Measurements from ENCODE around the gene DOCK4.

The DOCK4 gene

GRCh38 chr7:111958896-111959295 is 247.3 kb downstream of the DOCK4 start:
- no peak overlapping the region for H3K18ac ChIP-seq (ENCODE audit: low read length)
- H3K79me1 ChIP-seq (ENCODE audit: low read length) = no peaks in the 10 kb centered on the region
- no peak overlapping the region for H2BK15ac ChIP-seq (replicated peaks; ENCODE audit: low read depth)
- no peak overlapping the region for H3K4me3 ChIP-seq (ENCODE audit: low read length)
- no peak overlapping the region for H3K27ac ChIP-seq (ENCODE audit: low read depth, low read length)
- H3K4ac ChIP-seq (ENCODE audit: low read depth, low read length) = no peak overlapping the region
- no peak overlapping the region for H3K4me2 ChIP-seq (ENCODE audit: low read length)
- H4K8ac ChIP-seq (ENCODE audit: low read depth, low read length) = no peak overlapping the region
- DNase-seq = no peak
- H3K36me3 ChIP-seq (ENCODE audit: control insufficient read depth, insufficient read depth, low read length) = no peaks in the 10 kb centered on the region
- H4K5ac ChIP-seq (ENCODE audit: low read length) = no peak overlapping the region
- H2BK5ac ChIP-seq (ENCODE audit: low read length) = no peak overlapping the region
- no peaks in the 10 kb centered on the region for H3K4me1 ChIP-seq (ENCODE audit: control insufficient read depth, low read depth, low read length)
- no peak overlapping the region for H3K23ac ChIP-seq (ENCODE audit: low read length)
- H2BK120ac ChIP-seq (ENCODE audit: low read depth, low read length) = no peak overlapping the region
- H3K79me2 ChIP-seq (ENCODE audit: control insufficient read depth, insufficient read depth, low read length) = no peaks in the 10 kb centered on the region
- WGBS (ENCODE audit: extremely low coverage, insufficient coverage, low lambda C conversion rate) = no CpG with 5 or more reads among the region's 4 CpGs
- no peaks in the 10 kb centered on the region for H3K27me3 ChIP-seq (ENCODE audit: insufficient read depth, low read length, poor library complexity)
- no peak overlapping the region for H2AK5ac ChIP-seq (ENCODE audit: low read length)
- H3K9ac ChIP-seq (ENCODE audit: low read length) = no peak overlapping the region
- H3K56ac ChIP-seq (ENCODE audit: low read length) = no peak overlapping the region

- no peaks in the 10 kb centered on the region for H3K79me2 ChIP-seq (ENCODE audit: control insufficient read depth, insufficient read depth, low read length)
- H3K56ac ChIP-seq (ENCODE audit: low read length) = no peak overlapping the region
- no peak overlapping the region for H3K27ac ChIP-seq (ENCODE audit: low read depth, low read length)
- no peaks in the 10 kb centered on the region for H3K36me3 ChIP-seq (ENCODE audit: control insufficient read depth, insufficient read depth, low read length)
- H4K8ac ChIP-seq (ENCODE audit: low read depth, low read length) = no peak overlapping the region
- H3K23ac ChIP-seq (ENCODE audit: low read length) = no peak overlapping the region
- no peak overlapping the region for H4K5ac ChIP-seq (ENCODE audit: low read length)
- H3K27me3 ChIP-seq (ENCODE audit: insufficient read depth, low read length, poor library complexity) = no peaks in the 10 kb centered on the region
- H3K4me1 ChIP-seq (ENCODE audit: control insufficient read depth, low read depth, low read length) = peaks cover under 1% of the 10 kb centered on the region
- H2BK5ac ChIP-seq (ENCODE audit: low read length) = no peak overlapping the region
- H3K9ac ChIP-seq (ENCODE audit: low read length) = no peak overlapping the region
- WGBS (ENCODE audit: extremely low coverage, insufficient coverage, low lambda C conversion rate) = no CpG with 5 or more reads among the region's 3 CpGs
- H3K4me2 ChIP-seq (ENCODE audit: low read length) = no peak overlapping the region
- H2AK5ac ChIP-seq (ENCODE audit: low read length) = no peak overlapping the region
- no peak overlapping the region for H3K4me3 ChIP-seq (ENCODE audit: low read length)
- H2BK15ac ChIP-seq (replicated peaks; ENCODE audit: low read depth) = no peak overlapping the region
- H3K18ac ChIP-seq (ENCODE audit: low read length) = no peak overlapping the region
- DNase-seq = no peak
- H3K79me1 ChIP-seq (ENCODE audit: low read length) = no peaks in the 10 kb centered on the region
- no peak overlapping the region for H2BK120ac ChIP-seq (ENCODE audit: low read depth, low read length)
- no peak overlapping the region for H3K4ac ChIP-seq (ENCODE audit: low read depth, low read length)
Measured at GRCh38 chr7:111958431-111958830, 247.8 kb downstream of the DOCK4 start.

DNA sequence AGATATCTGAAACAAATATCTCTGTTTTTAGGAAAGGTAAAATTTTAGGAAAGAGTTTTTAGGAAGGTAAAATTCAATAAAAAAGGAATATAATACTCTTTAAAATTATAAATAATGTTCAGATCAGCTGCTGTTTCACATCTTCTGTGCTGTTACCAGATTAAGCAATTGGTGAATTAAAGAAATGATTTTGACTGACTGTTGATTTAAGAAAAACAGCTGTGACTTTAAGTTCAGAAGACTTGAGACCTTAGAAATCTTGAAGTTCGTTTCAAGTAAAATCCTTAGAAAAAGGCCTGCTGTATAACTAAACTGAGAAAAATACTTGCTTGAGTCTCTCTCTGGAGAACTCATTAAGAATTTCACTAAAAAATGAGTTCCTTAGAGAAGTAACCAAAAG is 250.6 kb downstream of the DOCK4 start:
- H3K27me3 ChIP-seq (ENCODE audit: insufficient read depth, low read length, poor library complexity) = no peaks in the 10 kb centered on the region
- no peak overlapping the region for H4K5ac ChIP-seq (ENCODE audit: low read length)
- H2BK120ac ChIP-seq (ENCODE audit: low read depth, low read length) = no peak overlapping the region
- H3K4me2 ChIP-seq (ENCODE audit: low read length) = no peak overlapping the region
- H3K4me3 ChIP-seq (ENCODE audit: low read length) = no peak overlapping the region
- no peak overlapping the region for H4K8ac ChIP-seq (ENCODE audit: low read depth, low read length)
- no peaks in the 10 kb centered on the region for H3K36me3 ChIP-seq (ENCODE audit: control insufficient read depth, insufficient read depth, low read length)
- WGBS (ENCODE audit: extremely low coverage, insufficient coverage, low lambda C conversion rate) = no CpG with 5 or more reads among the region's 1 CpG
- H3K27ac ChIP-seq (ENCODE audit: low read depth, low read length) = no peak overlapping the region
- peaks cover 5% of the 10 kb centered on the region for H3K4me1 ChIP-seq (ENCODE audit: control insufficient read depth, low read depth, low read length)
- H2BK15ac ChIP-seq (replicated peaks; ENCODE audit: low read depth) = no peak overlapping the region
- no peak overlapping the region for H3K18ac ChIP-seq (ENCODE audit: low read length)
- no peaks in the 10 kb centered on the region for H3K79me1 ChIP-seq (ENCODE audit: low read length)
- DNase-seq = no peak
- no peak overlapping the region for H3K23ac ChIP-seq (ENCODE audit: low read length)
- H3K9ac ChIP-seq (ENCODE audit: low read length) = no peak overlapping the region
- H3K4ac ChIP-seq (ENCODE audit: low read depth, low read length) = no peak overlapping the region
- no peak overlapping the region for H2AK5ac ChIP-seq (ENCODE audit: low read length)
- no peak overlapping the region for H2BK5ac ChIP-seq (ENCODE audit: low read length)
- no peak overlapping the region for H3K56ac ChIP-seq (ENCODE audit: low read length)
- no peaks in the 10 kb centered on the region for H3K79me2 ChIP-seq (ENCODE audit: control insufficient read depth, insufficient read depth, low read length)

GRCh38 chr7:111954474-111955381 is 251.5 kb downstream of the DOCK4 start:
- WGBS (ENCODE audit: extremely low coverage, insufficient coverage, low lambda C conversion rate) = no CpG with 5 or more reads among the region's 15 CpGs
- no peak overlapping the region for H4K8ac ChIP-seq (ENCODE audit: low read depth, low read length)
- no peak overlapping the region for H3K23ac ChIP-seq (ENCODE audit: low read length)
- H3K4me2 ChIP-seq (ENCODE audit: low read length) = no peak overlapping the region
- H3K79me1 ChIP-seq (ENCODE audit: low read length) = no peaks in the 10 kb centered on the region
- peak overlapping the region; percentile 35 for H3K56ac ChIP-seq (ENCODE audit: low read length)
- peak overlapping the region; percentile 34 for H3K18ac ChIP-seq (ENCODE audit: low read length)
- peaks cover 5% of the 10 kb centered on the region for H3K4me1 ChIP-seq (ENCODE audit: control insufficient read depth, low read depth, low read length)
- H3K4ac ChIP-seq (ENCODE audit: low read depth, low read length) = peak overlapping the region; percentile 46
- no peaks in the 10 kb centered on the region for H3K36me3 ChIP-seq (ENCODE audit: control insufficient read depth, insufficient read depth, low read length)
- peak overlapping the region; percentile 37 for H2BK120ac ChIP-seq (ENCODE audit: low read depth, low read length)
- H3K27ac ChIP-seq (ENCODE audit: low read depth, low read length) = no peak overlapping the region
- no peak overlapping the region for H2BK15ac ChIP-seq (replicated peaks; ENCODE audit: low read depth)
- peak; percentile 23 for DNase-seq
- H2BK5ac ChIP-seq (ENCODE audit: low read length) = no peak overlapping the region
- H4K5ac ChIP-seq (ENCODE audit: low read length) = no peak overlapping the region
- H3K79me2 ChIP-seq (ENCODE audit: control insufficient read depth, insufficient read depth, low read length) = no peaks in the 10 kb centered on the region
- H2AK5ac ChIP-seq (ENCODE audit: low read length) = no peak overlapping the region
- no peak overlapping the region for H3K4me3 ChIP-seq (ENCODE audit: low read length)
- H3K27me3 ChIP-seq (ENCODE audit: insufficient read depth, low read length, poor library complexity) = no peaks in the 10 kb centered on the region
- no peak overlapping the region for H3K9ac ChIP-seq (ENCODE audit: low read length)

- Histone ChIP-seq H4K8ac (ENCODE audit: low read depth, low read length) (no peak overlapping the region), H2BK15ac (replicated peaks; ENCODE audit: low read depth) (no peak overlapping the region), H3K79me1 (ENCODE audit: low read length) (no peaks in the 10 kb centered on the region), H3K36me3 (ENCODE audit: control insufficient read depth, insufficient read depth, low read length) (no peaks in the 10 kb centered on the region), H2BK5ac (ENCODE audit: low read length) (no peak overlapping the region), H3K27ac (ENCODE audit: low read depth, low read length) (no peak overlapping the region), H2AK5ac (ENCODE audit: low read length) (no peak overlapping the region), H3K4me2 (ENCODE audit: low read length) (no peak overlapping the region), H3K9ac (ENCODE audit: low read length) (no peak overlapping the region), H3K23ac (ENCODE audit: low read length) (no peak overlapping the region), H3K18ac (ENCODE audit: low read length) (no peak overlapping the region), H3K56ac (ENCODE audit: low read length) (peak overlapping the region; percentile 35), H2BK120ac (ENCODE audit: low read depth, low read length) (no peak overlapping the region), H3K4me3 (ENCODE audit: low read length) (no peak overlapping the region), H3K79me2 (ENCODE audit: control insufficient read depth, insufficient read depth, low read length) (no peaks in the 10 kb centered on the region), H3K27me3 (ENCODE audit: insufficient read depth, low read length, poor library complexity) (no peaks in the 10 kb centered on the region), H3K4ac (ENCODE audit: low read depth, low read length) (no peak overlapping the region), H4K5ac (ENCODE audit: low read length) (no peak overlapping the region), H3K4me1 (ENCODE audit: control insufficient read depth, low read depth, low read length) (peaks cover 5% of the 10 kb centered on the region)
- WGBS (ENCODE audit: extremely low coverage, insufficient coverage, low lambda C conversion rate) = no CpG with 5 or more reads among the region's 5 CpGs
- no peak for DNase-seq
Measured at GRCh38 chr7:111954056-111954455, 252.1 kb downstream of the DOCK4 start.
